Measurements from ENCODE around the gene COL27A1. TPM values are rescaled to one million over a fixed set of nuclear protein-coding genes. Genes with fewer than 3 reads are reported as not detected.

Gene COL27A1
- total and polyA plus RNA-seq, 2 donors (not counting 1 experiment from before 2014, with no cell fraction given), result 0.16 to 0.27 TPM

DNA sequence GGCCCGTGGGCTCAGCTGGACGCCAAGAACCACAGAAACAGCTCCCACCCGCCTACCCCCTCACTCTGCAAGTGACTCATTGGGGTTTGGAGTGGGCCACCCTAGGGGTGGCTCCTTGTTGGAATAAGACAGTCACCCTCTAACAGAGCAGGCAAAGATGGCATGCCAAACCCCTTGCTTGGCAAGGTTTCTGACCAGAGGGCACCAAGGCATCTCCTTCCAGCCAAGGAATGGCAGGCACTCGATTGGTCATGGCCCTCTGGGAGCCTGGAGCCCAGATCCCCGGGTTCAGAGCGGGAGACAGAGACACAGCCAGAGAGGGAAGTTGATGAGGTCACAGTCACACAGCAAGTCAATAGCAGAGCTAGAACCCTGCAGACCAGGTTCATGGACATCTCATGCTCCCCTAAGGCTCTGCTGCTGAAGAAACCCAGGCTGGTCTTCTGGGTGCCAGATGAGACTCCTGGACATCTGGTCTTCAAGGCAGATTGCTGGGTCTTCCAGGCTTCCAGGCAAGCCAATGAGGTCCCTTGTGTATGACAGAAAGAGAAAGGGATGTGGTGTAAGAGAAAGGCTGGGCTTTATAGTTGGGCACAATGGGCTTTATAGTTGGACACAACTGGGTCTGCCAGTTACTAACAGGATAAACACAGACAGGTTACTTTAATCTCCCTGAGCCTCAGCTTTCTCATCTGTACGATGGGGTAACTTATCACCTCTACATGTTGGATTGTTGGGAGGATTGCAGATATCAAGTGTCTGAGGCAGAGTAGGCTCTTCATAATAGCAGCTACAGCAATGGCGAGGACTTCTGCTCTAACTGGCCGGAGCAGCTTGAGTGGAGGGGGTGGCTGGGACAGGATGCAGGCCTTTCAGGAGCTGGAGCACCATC lies 33.0 kb upstream of the COL27A1 start:
- intact Hi-C loops (cut with micrococcal nuclease), result no loop called here
- ChIA-PET POLR2A (no interaction called here), CTCF (no interaction called here)
- Histone ChIP-seq H2AFZ (ENCODE audit: insufficient read depth, low read depth, low read length, poor library complexity, severe bottlenecking) (no peak overlapping the region), H3K4me2 (replicated peaks; ENCODE audit: low read depth, low read length, poor library complexity, severe bottlenecking) (no peak overlapping the region), H3K79me2 (ENCODE audit: control insufficient read depth, insufficient read depth, low read length) (no peaks in the 10 kb centered on the region), H3K4me3 (ENCODE audit: control extremely low read depth in 1 of 5, extremely low read depth in 1 of 5, insufficient read depth in 1 of 5, low read depth in 2 of 5, low read length in 4 of 5) (no peak overlapping the region), H3K27ac (ENCODE audit: low read length in 2 of 2) (no peak overlapping the region), H3K4me1 (ENCODE audit: control insufficient read depth in 2 of 2, insufficient read depth in 2 of 2, low read length in 2 of 2) (no peaks in the 10 kb centered on the region), H3K36me3 (replicated peaks in 1 of 2; ENCODE audit: control extremely low read depth in 1 of 2, control insufficient read depth in 1 of 2, extremely low read depth in 1 of 2, insufficient read depth in 2 of 2, low read length in 1 of 2) (no peaks in the 10 kb centered on the region), H3K9me3 (ENCODE audit: control extremely low read depth in 1 of 3, control insufficient read depth in 2 of 3, insufficient read depth in 1 of 3, low read length in 2 of 3) (peaks cover 0 to 10% (median 0%) of the 10 kb centered on the region in 3 donors), H3K27me3 (replicated peaks in 1 of 4; ENCODE audit: control extremely low read depth in 1 of 4, control insufficient read depth in 3 of 4, insufficient read depth in 4 of 4, low read length in 3 of 4) (peaks cover 0 to 3% (median 0%) of the 10 kb centered on the region in 4 experiments), H3K9ac (ENCODE audit: low read length) (no peak overlapping the region), H4K20me1 (ENCODE audit: control insufficient read depth, insufficient read depth, low read length, poor library complexity, severe bottlenecking) (no peaks in the 10 kb centered on the region)
- Mint-ChIP-seq H3K27ac (no peak overlapping the region), H3K9me3 (ENCODE audit: insufficient read depth) (peaks cover under 1% of the 10 kb centered on the region), H3K4me1 (no peaks in the 10 kb centered on the region), H3K27me3 (peaks cover 25% of the 10 kb centered on the region), H3K4me3 (no peak overlapping the region)
- ATAC-seq (ENCODE audit: low read depth) (no peak), DNase-seq (no peak)
- 85% methylated on average over 8 of the region's 9 CpGs for WGBS (ENCODE audit: insufficient coverage)
- TF ChIP-seq, protein P1, sequence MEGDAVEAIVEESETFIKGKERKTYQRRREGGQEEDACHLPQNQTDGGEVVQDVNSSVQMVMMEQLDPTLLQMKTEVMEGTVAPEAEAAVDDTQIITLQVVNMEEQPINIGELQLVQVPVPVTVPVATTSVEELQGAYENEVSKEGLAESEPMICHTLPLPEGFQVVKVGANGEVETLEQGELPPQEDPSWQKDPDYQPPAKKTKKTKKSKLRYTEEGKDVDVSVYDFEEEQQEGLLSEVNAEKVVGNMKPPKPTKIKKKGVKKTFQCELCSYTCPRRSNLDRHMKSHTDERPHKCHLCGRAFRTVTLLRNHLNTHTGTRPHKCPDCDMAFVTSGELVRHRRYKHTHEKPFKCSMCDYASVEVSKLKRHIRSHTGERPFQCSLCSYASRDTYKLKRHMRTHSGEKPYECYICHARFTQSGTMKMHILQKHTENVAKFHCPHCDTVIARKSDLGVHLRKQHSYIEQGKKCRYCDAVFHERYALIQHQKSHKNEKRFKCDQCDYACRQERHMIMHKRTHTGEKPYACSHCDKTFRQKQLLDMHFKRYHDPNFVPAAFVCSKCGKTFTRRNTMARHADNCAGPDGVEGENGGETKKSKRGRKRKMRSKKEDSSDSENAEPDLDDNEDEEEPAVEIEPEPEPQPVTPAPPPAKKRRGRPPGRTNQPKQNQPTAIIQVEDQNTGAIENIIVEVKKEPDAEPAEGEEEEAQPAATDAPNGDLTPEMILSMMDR (IDR thresholded peaks at IDR 0.05), result no peak
- TF ChIP-seq EZH2 (IDR thresholded peaks at IDR 0.05; ENCODE audit: borderline replicate concordance, insufficient read depth, low read depth, low read length, poor library complexity, severe bottlenecking), result no peak
